Measurements from ENCODE around the gene PDSS2. TPM values are rescaled to one million over a fixed set of nuclear protein-coding genes. Genes with fewer than 3 reads are reported as not detected.

Gene PDSS2
- total and polyA plus RNA-seq, 12 donors, result 6.4 to 39.8 (median 27.6) TPM

GRCh38 chr6:107342144-107342543 is 117.2 kb downstream of the PDSS2 start:
- Histone ChIP-seq H3K4me3 (no peak overlapping the region), H3K36me3 (replicated peaks in 1 of 2) (no peaks in the 10 kb centered on the region), H3K27me3 (no peaks in the 10 kb centered on the region), H3K9me3 (replicated peaks in 1 of 3) (no peaks in the 10 kb centered on the region), H3K27ac (no peak overlapping the region), H3K4me1 (replicated peaks in 1 of 2) (peaks cover 0 to 8% of the 10 kb centered on the region in 2 donors)
- intact Hi-C loops (cut with DNase I), result no loop called here
- no peak for DNase-seq
- TF ChIP-seq POLR2A (IDR thresholded peaks at IDR 0.05) (no peak), CTCF (IDR thresholded peaks at IDR 0.05) (no peak)
- 91 to 96% (median 93%) methylated on average over 2 of the region's 2 CpGs for WGBS, 4 donors

GRCh38 chr6:107340881-107341280 is 118.5 kb downstream of the PDSS2 start:
- H3K36me3 ChIP-seq (replicated peaks in 1 of 2), result no peaks in the 10 kb centered on the region
- intact Hi-C loops (cut with DNase I), result no loop called here
- 82 to 93% (median 87%) methylated on average over 1 of the region's 1 CpG for WGBS, 4 donors
- peaks cover 0 to 8% of the 10 kb centered on the region in 2 donors for H3K4me1 ChIP-seq (replicated peaks in 1 of 2)
- DNase-seq, result no peak
- no peak overlapping the region for H3K4me3 ChIP-seq
- H3K27ac ChIP-seq, result no peak overlapping the region
- no peaks in the 10 kb centered on the region for H3K9me3 ChIP-seq (replicated peaks in 1 of 3)
- TF ChIP-seq POLR2A (IDR thresholded peaks at IDR 0.05) (no peak), CTCF (IDR thresholded peaks at IDR 0.05) (no peak)
- H3K27me3 ChIP-seq, result no peaks in the 10 kb centered on the region

- TF ChIP-seq POLR2A (IDR thresholded peaks at IDR 0.05) (no peak), CTCF (IDR thresholded peaks at IDR 0.05) (no peak)
- Histone ChIP-seq H3K4me1 (replicated peaks in 1 of 2) (no peaks in the 10 kb centered on the region), H3K27ac (no peak overlapping the region), H3K36me3 (replicated peaks in 1 of 2) (no peaks in the 10 kb centered on the region), H3K9me3 (replicated peaks in 1 of 3) (no peaks in the 10 kb centered on the region), H3K4me3 (no peak overlapping the region), H3K27me3 (no peaks in the 10 kb centered on the region)
- intact Hi-C loops (cut with DNase I), result no loop called here
- no peak for DNase-seq
Measured at GRCh38 chr6:107337191-107337741, 122.1 kb downstream of the PDSS2 start.

GRCh38 chr6:107334026-107334425 is 125.3 kb downstream of the PDSS2 start:
- no peaks in the 10 kb centered on the region for H3K27me3 ChIP-seq
- H3K9me3 ChIP-seq (replicated peaks in 1 of 3), result no peaks in the 10 kb centered on the region
- TF ChIP-seq CTCF (IDR thresholded peaks at IDR 0.05) (no peak), POLR2A (IDR thresholded peaks at IDR 0.05) (no peak)
- H3K4me1 ChIP-seq (replicated peaks in 1 of 2), result peaks cover 0 to 4% of the 10 kb centered on the region in 2 donors
- H3K36me3 ChIP-seq (replicated peaks in 1 of 2), result no peaks in the 10 kb centered on the region
- no peak overlapping the region for H3K27ac ChIP-seq
- DNase-seq, result no peak
- intact Hi-C loops (cut with DNase I), result no loop called here
- 80 to 94% (median 91%) methylated on average over 3 of the region's 3 CpGs for WGBS, 4 donors
- no peak overlapping the region for H3K4me3 ChIP-seq
